HG03025 (cell line): ENCODE data around the gene BMPR2.
"Not testable (repeated sequence)": the region's sequence is repeated elsewhere in the genome, so short reads cannot be mapped to it uniquely, and the experiment has no call there.

ENCODE experiments used
- ATAC-seq: cut with Tn5 transposase; IDR thresholded peaks from one replicate; pipeline ENCODE4 v1.9.1; 2021; ENCODE audit warnings: mild to moderate bottlenecking, moderate library complexity; ENCODE audit not compliant: unreplicated experiment, low FRiP score

Gene BMPR2

DNA sequence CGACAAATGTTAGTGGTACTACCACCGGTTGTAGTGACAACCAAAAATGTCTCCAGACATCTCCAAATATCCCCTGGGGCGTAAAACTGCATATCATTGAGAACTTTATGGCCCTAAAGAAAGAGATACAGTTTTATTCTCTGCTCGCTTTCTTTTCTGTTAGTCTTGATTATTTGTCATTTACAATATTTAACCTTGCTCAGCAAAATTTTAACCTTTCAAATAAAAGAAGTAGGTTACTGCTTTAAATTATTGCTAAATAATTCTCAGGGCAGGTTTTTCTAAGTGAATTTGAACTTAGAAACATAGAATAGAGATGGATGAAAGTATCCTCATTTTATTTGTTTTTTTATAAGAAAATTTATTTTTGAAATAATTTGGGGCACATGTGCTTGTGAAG is 67.9 kb downstream of the BMPR2 start:
- ATAC-seq, result no peak

DNA sequence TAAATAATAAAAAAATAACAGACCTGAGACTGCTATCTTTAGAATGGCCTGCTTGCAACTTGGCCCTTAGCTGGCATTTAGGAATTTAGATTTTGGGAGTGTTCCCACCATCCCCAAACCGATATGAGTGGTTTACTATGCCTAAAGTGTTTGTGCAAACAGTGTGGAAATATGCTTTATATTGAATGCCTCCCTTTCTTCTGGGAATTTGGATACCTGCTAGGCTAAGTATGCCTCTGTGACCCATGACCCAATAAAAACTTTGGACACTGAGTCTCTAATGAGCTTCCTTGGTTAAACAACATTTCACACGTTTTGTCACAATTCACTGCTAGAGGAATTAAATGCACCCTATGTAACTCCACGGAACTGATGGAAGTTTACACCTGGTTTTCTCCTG is 73.2 kb downstream of the BMPR2 start:
- ATAC-seq, result no peak

DNA sequence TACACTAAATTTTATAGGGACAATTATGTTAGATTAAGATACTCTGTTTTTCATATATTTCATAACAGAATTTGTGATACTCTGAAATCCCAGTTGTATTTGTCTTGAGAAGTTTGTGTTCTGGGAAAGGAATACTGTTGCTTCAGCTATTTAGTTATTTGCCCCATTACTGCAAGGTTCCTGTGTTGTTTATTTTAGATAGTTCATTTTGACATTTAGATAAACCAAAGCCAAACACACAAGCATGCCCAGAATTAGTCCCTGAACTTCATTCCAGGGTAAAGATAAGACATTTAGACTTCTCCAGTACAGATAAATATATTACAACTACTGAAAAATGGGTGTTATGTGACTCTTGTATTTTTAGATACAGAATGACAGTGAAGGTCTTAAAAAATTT is 74.7 kb downstream of the BMPR2 start:
- ATAC-seq, result no peak

DNA sequence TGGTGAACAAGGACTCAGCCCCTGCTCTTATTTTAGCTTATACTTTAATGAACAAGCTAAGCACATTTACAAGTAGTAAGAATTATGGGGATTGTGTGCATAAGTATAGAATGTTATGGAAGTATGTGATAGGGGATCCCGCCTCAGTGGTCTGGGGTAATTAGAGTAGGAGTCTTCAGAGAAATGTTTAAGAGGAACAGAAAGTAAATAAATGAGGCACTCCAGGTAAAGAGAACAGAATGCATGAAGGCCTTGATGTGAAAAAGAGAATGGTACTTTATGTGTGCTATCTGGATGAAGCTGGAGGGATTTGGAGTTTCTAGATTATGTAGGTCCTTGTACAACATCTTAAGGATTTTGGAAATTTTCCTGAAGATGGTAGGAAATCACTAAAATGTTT is 76.6 kb downstream of the BMPR2 start:
- ATAC-seq, result no peak

DNA sequence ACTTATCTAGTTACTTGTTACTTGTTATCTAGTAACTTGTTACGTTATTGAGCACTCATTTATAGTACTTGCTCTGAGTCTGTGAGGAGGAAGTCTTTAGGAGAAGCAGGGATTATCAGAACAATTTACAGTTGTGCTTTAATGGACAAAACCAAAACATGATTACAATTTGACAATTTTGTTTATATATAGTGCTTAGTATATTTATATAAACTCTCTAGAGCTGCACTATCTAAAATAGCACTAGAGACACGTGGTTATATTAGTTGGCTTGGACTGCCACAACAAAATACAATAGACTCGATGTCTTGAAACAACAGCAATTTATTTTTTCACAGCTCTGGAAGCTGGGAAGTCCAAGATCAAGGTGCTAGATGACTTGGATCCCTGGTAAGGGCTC is 78.4 kb downstream of the BMPR2 start:
- ATAC-seq, result no peak

DNA sequence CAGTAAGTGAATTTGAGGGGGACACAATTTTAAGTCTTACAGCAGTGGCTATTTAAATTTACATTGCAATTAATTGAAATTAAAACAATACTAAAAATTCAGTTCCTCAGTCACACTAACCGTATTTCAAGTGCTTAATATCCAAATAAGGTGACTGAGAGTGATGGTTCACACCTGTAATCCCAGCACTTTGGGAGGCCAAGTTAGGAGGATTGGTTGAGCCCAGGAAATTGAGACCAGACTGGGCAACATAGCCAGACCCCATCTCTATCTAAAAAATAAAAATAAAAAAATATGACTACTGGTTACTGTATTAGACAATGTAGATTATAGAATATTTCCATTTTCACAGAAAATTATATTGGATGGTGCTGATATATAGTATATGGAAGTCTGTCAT is 79.0 kb downstream of the BMPR2 start:
- ATAC-seq, result no peak

DNA sequence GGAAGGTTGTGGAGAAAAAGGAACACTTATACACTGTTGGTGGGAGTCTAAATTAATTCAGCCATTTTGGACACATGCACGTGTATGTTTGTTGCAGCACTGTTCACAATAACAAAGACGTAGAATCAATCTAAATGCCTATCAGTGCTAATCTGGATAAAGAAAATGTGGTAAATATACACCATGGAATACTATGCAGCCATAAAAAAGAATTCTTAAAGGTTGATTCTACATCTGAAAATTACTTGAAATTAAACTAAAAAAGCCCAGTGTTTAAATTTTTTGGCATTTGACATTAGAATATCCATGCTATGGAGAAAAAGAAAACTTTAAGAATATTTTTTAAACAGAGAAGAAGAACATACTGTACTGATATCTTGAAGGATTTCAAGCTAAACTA is 84.0 kb downstream of the BMPR2 start:
- no peak for ATAC-seq

DNA sequence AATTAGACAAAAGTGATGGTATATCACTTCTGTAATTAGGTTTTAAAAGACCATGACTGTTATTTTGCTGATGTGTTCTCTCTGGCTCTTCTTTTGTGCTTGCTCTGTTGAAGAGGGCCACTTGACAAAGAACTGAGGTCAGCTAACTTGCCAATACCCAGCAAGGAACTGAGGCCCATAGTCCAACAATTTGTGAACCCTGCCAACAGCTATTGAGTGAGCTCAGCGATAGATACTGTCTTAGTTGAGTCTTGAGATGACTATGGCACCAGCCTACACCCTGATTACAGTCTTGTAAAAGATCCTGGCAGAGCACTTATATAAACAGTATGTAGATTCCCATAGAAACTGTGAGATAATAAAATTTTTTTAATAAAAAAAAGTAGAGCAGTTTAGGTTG is 103.0 kb downstream of the BMPR2 start:
- no peak for ATAC-seq

DNA sequence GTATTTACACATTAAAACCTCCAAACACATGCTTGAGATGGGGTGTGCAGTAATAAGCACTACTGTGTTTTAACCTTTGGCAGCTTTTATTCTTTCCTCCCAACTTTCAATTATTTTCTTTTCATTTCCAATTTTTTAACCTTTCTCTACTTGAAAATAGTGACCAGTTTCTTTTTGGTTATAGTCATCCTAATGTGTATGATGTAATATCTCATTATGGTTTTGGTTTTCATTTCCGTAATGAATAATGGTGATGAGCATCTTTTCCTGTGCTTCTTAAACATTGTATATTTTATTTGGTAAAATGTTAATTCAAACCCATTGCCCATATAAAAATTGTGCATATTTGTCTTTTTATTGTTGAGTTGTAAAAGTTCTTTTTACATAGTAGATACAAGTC is 103.5 kb downstream of the BMPR2 start:
- no peak for ATAC-seq

DNA sequence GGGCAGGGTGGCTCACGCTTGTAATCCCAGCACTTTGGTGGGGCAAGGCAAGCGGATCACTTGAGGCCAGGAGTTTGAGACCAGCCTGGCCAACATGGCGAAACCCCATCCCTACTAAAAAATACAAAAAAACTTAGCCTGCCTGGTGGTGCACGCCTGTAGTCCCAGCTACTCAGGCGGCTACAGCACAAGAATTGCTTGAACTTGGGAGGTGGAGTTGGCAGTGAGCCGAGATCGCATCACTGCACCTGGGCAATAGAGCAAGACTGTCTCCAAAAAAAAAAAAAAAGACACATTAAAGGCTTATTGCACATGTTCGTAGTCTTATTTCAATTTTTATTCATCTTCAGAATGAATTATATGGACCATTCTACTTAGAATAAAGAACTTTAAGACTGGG is 110.2 kb downstream of the BMPR2 start:
- no peak for ATAC-seq

DNA sequence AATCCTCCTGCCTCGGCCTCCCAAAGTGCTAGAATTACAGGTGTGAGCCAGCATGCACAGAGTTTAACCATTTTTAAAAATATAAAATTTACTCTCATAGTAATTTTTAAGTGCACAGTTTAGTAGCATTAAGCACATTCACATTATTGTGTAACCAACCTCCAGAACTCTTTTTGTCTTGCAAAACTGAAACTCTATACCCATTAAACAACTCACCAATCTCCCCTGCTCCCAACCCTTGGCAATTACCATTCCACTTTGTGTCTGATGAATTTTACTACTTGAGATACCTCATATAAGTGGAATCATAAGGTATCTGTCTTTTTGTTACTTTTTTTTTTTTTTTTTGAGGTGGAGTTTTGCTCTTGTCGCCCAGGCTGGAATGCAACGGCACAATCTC is 112.5 kb downstream of the BMPR2 start:
- no peak for ATAC-seq

DNA sequence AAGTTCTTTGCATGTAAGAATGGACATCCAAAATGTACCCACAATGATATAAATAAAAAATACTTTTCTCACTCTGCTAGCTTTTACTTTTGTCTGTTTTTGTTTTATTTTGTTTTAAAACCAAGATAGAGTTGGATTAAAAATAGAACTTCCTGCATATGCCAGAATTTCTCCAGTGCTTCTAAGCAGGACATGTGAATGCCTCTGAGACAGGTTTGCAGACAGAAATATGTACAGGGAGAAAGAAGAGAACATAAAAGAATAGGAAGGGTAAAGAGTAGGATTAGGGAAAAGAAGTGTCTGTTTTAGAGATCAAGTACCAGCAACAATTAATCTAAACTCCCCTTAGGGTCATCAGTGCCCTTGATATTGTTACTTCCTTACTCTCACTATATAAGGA is 114.4 kb downstream of the BMPR2 start:
- no peak for ATAC-seq

DNA sequence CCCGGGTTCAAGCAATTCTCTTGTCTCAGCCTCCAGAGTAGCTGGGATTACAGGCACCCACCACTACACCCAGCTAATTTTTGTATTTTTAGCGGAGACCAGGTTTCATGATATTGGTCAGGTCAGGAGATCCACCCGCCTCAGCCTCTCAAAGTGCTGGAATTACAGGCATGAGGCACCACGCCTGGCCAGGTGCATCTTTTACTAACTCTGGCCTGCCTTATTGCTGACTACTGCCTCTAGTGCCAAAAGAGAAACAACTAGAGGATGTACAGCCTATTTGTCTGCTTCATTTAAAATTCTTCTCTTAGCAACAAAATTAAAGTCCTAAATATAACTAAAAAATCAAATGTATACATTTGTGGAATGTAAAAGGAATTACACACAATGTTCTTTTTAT is 115.4 kb downstream of the BMPR2 start:
- no peak for ATAC-seq

DNA sequence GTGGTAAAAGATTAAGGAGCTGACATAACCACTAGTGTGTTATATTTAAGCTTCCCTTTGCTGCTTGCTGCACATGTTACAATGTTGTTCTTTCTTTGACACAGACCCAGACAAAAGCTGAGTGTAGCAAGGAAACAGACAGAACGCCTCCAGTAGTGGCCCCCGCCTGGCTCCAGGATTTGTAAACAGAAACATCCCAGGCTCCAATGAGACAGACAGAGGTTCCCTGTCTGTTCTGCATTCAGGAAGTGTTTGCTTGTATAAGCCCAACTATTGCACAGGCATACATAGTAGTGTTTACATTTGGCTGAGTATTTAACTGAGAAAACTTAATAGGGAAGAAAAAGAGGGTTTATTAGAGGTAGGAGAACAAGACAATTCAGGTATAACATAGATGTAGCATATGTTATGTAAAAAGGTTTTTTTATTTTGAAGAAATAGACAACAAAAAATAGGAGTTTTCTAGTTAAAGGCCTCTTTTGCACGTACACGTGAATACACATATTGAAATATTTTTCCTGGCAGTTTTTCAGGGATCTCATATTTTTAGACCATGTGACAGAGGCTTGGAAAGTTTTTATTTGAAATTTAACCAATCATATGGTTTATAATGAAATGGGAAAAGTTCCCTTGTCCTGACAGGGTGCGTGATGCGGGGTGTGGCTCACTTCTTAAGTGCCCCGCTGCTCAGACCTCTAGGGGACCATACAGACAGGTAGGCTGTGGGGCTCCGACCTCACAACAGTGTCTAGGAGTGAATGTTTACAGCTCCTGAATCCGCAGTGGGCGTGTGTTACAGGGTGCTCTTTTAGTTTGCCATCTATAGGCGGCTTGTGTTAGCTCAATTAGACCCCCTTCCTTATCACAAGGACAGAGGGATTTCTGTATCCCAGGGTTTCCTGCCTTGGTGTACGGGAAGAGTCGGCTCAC is 118.4 kb downstream of the BMPR2 start:
- no peak for ATAC-seq

DNA sequence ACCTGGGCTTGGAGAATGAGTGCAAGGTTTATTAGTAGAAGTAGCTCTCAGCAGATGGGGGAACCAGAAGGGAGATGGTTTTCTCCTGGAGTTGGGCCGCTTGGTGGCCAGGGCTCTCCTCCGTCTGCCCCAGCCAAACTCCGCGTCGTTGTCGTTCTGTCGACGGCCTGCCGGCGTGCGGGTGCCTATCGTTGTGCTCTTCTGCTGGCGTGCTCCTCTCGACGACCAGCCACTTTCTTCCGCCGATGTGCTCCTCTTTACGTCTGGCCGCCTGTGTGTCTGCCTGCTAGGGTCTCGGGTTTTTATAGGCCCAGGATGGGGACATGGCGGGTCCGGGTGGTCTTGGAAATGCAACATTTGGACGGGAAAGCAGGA is 119.1 kb downstream of the BMPR2 start:
- no peak for ATAC-seq

DNA sequence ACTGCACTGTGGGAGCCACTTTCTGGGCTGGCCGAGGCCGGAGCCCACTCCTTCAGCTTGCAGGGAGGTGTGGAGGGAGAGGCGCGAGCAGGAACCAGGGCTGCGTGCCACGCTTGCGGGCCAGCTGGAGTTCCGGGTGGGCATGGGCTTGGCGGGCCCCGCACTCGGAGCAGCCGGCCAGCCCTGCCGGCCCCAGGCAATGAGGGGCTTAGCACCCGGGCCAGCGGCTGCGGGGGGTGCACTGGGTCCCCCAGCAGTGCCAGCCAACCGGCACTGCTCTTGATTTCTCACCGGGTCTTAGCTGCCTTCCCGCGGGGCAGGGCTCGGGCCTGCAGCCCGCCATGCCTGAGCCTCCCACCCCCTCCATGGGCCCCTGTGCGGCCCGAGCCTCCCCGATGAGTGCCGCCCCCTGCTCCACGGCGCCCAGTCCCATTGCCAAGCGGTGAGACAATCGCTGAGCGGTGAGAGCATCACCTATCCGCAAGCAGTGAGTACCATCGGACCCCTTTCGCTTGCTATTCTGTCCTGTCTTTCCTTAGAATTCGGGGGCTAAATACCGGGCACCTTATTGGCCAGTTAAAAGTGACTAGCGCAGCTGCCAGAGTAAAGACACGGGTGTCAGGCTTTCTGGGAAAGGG is 120.8 kb downstream of the BMPR2 start:
- not testable (repeated sequence) for ATAC-seq

DNA sequence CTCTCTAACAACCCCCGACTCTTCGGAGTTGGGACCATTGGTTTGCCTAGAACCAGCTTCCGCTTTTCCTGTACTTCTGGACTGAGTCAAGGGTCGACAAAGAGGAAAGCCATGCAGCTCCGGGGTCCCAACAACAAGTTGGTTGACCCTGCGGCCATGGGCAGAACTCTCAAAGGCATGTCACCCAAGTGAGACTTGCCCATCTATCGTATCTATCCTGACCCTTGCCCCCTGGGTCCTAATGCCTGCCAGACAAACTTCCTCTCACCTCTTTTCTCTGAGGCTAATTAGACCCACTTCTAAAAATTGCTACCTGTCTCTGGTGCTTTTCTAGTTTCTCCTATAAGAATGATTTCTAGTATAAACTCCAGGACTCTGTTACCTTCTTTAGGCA is 121.3 kb downstream of the BMPR2 start:
- ATAC-seq, result not testable (repeated sequence)

DNA sequence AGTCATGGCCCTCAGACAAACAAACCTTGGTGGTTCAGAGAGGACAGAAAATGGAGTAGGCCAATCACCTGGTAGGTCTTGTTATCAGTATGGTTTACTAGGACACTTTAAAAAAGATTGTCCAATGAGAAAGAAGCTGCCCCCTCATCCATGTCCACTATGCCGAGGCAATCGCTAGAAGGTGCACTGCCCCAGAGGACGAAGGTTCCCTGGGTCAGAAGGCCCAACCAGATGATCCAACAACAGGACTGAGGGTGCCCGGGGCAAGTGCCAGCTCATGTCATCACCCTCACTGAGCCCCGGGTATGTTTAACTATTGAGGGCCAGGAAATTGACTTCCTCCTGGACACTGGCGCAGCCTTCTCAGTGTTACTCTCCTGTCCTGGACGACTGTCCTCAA is 123.7 kb downstream of the BMPR2 start:
- ATAC-seq, result not testable (repeated sequence)

DNA sequence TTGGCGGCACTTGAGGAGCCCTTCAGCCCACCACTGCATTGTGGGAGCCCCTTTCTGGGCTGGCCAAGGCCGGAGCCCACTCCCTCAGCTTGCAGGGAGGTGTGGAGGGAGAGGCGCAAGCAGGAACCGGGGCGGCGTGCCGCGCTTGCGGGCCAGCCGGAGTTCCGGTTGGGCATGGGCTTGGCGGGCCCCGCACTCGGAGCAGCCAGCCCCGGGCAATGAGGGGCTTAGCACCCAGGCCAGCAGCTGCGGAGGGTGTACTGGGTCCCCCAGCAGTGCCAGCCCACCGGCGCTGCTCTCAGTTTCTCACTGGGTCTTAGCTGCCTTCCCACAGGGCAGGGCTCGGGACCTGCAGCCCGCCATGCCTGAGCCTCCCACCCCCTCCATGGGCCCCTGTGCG is 127.1 kb downstream of the BMPR2 start:
- ATAC-seq, result not testable (repeated sequence)

DNA sequence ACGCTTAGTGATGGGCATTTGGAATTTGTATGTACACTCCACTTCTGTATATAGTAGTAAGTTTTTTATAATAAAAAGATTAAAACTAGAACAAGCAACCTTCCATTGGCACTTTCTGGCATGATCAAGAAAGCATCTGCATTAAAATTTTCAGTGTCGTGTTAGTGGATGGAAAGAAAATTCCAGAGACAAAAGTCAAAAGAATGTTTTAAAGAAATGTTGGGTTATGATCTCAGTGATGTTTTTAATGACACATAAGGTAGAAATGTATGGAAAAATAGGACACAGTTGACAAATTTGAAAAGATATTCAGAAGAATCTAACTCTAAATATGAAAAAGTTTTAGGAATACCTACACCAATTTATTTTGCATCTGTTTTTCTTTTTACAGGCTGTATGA is 132.6 kb downstream of the BMPR2 start:
- no peak for ATAC-seq

DNA sequence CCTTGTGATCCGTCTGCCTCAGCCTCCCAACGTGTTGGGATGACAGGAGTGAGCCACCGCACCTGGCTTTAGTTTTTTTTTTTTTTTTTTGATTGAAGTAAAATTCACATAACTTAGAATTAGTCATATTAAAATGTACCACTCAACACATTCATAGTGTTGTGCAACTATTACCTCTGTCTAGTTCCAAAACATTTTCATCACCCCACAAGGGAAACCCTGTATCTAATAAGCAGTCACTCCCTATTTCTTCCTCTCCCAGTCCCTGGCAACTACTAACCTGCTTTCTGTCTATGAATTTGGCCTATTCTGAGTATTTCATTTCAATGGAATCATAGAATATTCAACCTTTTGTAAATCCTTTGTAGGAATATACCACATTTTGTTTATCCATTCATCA is 134.8 kb downstream of the BMPR2 start:
- no peak for ATAC-seq

DNA sequence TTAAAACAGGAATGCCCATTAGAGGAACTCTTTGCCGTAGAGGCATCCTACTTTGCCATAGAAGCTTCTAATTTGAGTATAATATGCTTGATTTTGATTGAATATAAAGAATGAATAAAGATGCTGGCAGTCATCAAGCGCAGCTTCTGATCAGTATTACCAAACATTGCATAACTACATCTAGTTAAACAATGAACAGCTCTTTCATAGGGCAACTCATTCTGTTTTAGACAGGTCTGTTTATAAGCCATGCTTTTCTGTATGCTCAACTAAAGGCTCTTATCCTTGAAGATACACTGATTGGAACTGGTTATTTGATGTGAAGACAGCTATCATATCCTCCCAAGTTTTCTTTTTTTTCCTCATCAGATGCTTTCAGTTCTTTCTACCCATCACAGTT is 136.0 kb downstream of the BMPR2 start:
- no peak for ATAC-seq
